OCI-LY3 (cell line): ENCODE measurements around the gene ADD1.

ENCODE experiments used
- H2AFZ ChIP-seq: fragments of 200-600, 300-600 bp; shearing (Covaris generic); 2 replicates; pipeline ENCODE4 v1.6.0; 2014; ENCODE audit warnings: antibody characterized with exemption, low read depth, low read length
- H3K27ac ChIP-seq: fragments of 200-600, 300-600 bp; sonication (generic); 2 replicates; pipeline ENCODE4 v1.5.1; 2014; ENCODE audit warnings: mild to moderate bottlenecking, low read length, moderate library complexity, mixed read lengths
- H3K27me3 ChIP-seq: fragments of 200-600, 300-600 bp; sonication (generic); 2 replicates; pipeline ENCODE4 v1.6.1; 2014; ENCODE audit warnings: low read depth, low read length, mixed read lengths
- H3K36me3 ChIP-seq: fragments of 200-600, 300-600 bp; sonication (generic); replicated peaks from 2 replicates; pipeline ENCODE3; 2014; ENCODE audit warnings: low read depth, low read length, mixed read lengths
- H3K4me1 ChIP-seq: fragments of 300-600, 200-600 bp; sonication (generic); 2 replicates; pipeline ENCODE4 v1.6.1; 2014; ENCODE audit warnings: low read length, mixed read lengths
- H3K4me2 ChIP-seq: fragments of 200-600, 300-600 bp; sonication (generic); 2 replicates; pipeline ENCODE4 v1.6.1; 2014; ENCODE audit warnings: low read length, mixed read lengths
- H3K4me3 ChIP-seq: fragments of 300-600, 200-600 bp; sonication (generic); 2 replicates; pipeline ENCODE4 v1.5.1; 2014; ENCODE audit warnings: antibody characterized with exemption, mild to moderate bottlenecking, low read length, moderate library complexity
- H3K79me2 ChIP-seq: fragments of 300-600, 200-600 bp; shearing (Covaris generic); 2 replicates; pipeline ENCODE4 v1.6.1; 2014; ENCODE audit warnings: mild to moderate bottlenecking, low read length, mixed read lengths
- H3K9ac ChIP-seq: fragments of 300-600, 200-600 bp; shearing (Covaris generic); 2 replicates; pipeline ENCODE4 v1.6.0; 2014; ENCODE audit warnings: mild to moderate bottlenecking, low read length, moderate library complexity
- H3K9me3 ChIP-seq: fragments of 200-600, 300-600 bp; shearing (Covaris generic); 2 replicates; pipeline ENCODE4 v1.6.1; 2014; ENCODE audit warnings: low read length, mixed read lengths; ENCODE audit not compliant: insufficient read depth
- H4K20me1 ChIP-seq: fragments of 200-600, 300-600 bp; sonication (generic); 2 replicates; pipeline ENCODE4 v1.6.1; 2016; ENCODE audit warnings: low read length, mixed read lengths; ENCODE audit not compliant: insufficient read depth
- CTCF ChIP-seq: fragments of 200-600, 300-600 bp; sonication (generic); IDR thresholded peaks from 2 replicates; pipeline ENCODE4 v1.5.1; 2014; ENCODE audit warnings: antibody characterized with exemption, low read length, low read depth
- EZH2phosphoT487 ChIP-seq: fragments of 200-600 bp; shearing (Covaris generic); IDR thresholded peaks from 2 replicates; pipeline ENCODE4 v1.6.1; 2018; ENCODE audit warnings: antibody characterized with exemption, mixed run types, low read depth

Gene ADD1

GRCh38 chr4:2824836-2825381, 18.7 kb upstream of the ADD1 start:
- H4K20me1 ChIP-seq, result peaks cover 2% of the 10 kb centered on the region
- no peak overlapping the region for H2AFZ ChIP-seq
- H3K79me2 ChIP-seq, result peaks cover 12% of the 10 kb centered on the region
- no peaks in the 10 kb centered on the region for H3K4me1 ChIP-seq
- H3K27ac ChIP-seq, result no peak overlapping the region
- no peaks in the 10 kb centered on the region for H3K27me3 ChIP-seq
- H3K9me3 ChIP-seq, result no peaks in the 10 kb centered on the region
- H3K9ac ChIP-seq, result no peak overlapping the region
- peaks cover 26% of the 10 kb centered on the region for H3K36me3 ChIP-seq
- no peak overlapping the region for H3K4me2 ChIP-seq
- TF ChIP-seq EZH2phosphoT487 (no peak), CTCF (no peak)
- H3K4me3 ChIP-seq, result no peak overlapping the region

- H3K27me3 ChIP-seq, result no peaks in the 10 kb centered on the region
These were observed 17.9 kb upstream of the ADD1 start for GRCh38 chr4:2825740-2826139.

GRCh38 chr4:2827071-2827873, 16.4 kb upstream of the ADD1 start:
- H3K79me2 ChIP-seq, result no peaks in the 10 kb centered on the region
- no peak overlapping the region for H3K4me2 ChIP-seq
- H3K4me3 ChIP-seq, result no peak overlapping the region
- no peak overlapping the region for H3K9ac ChIP-seq
- H4K20me1 ChIP-seq, result no peaks in the 10 kb centered on the region
- no peaks in the 10 kb centered on the region for H3K9me3 ChIP-seq
- no peak overlapping the region for H3K27ac ChIP-seq
- H2AFZ ChIP-seq, result no peak overlapping the region
- TF ChIP-seq CTCF (no peak), EZH2phosphoT487 (no peak)
- peaks cover 30% of the 10 kb centered on the region for H3K36me3 ChIP-seq
- no peaks in the 10 kb centered on the region for H3K27me3 ChIP-seq
- no peaks in the 10 kb centered on the region for H3K4me1 ChIP-seq

More at GRCh38 chr4:2825740-2826139, 17.9 kb upstream of the ADD1 start:
- H3K9ac ChIP-seq, result no peak overlapping the region
- no peak overlapping the region for H3K4me2 ChIP-seq
- no peaks in the 10 kb centered on the region for H3K9me3 ChIP-seq
- no peak overlapping the region for H3K4me3 ChIP-seq
- no peak overlapping the region for H3K27ac ChIP-seq
- 0 out of 2 replicates have a peak, but pooled peaks cover 5% of the 10 kb centered on the region for H3K79me2 ChIP-seq
- H3K4me1 ChIP-seq, result no peaks in the 10 kb centered on the region
- TF ChIP-seq CTCF (no peak), EZH2phosphoT487 (no peak)
- no peaks in the 10 kb centered on the region for H4K20me1 ChIP-seq
- peaks cover 26% of the 10 kb centered on the region for H3K36me3 ChIP-seq
- no peak overlapping the region for H2AFZ ChIP-seq

- H3K4me2 ChIP-seq, result no peak overlapping the region
- H3K27me3 ChIP-seq, result no peaks in the 10 kb centered on the region
- no peaks in the 10 kb centered on the region for H4K20me1 ChIP-seq
- H3K4me1 ChIP-seq, result no peaks in the 10 kb centered on the region
- peaks cover 32% of the 10 kb centered on the region for H3K36me3 ChIP-seq
- no peaks in the 10 kb centered on the region for H3K79me2 ChIP-seq
- TF ChIP-seq EZH2phosphoT487, result no peak
- no peak for TF ChIP-seq CTCF
- H2AFZ ChIP-seq, result no peak overlapping the region
- H3K9me3 ChIP-seq, result no peaks in the 10 kb centered on the region
- H3K4me3 ChIP-seq, result no peak overlapping the region
- no peak overlapping the region for H3K27ac ChIP-seq
- H3K9ac ChIP-seq, result no peak overlapping the region
These were observed 15.5 kb upstream of the ADD1 start for GRCh38 chr4:2827874-2828751.
